KMS-11 (cell line): ENCODE results near the gene TLR5.

Experiments
- H2AFZ ChIP-seq: fragments of 200-600 bp; sonication (generic); 2 replicates; pipeline ENCODE4 v1.6.1; 2016; ENCODE audit warnings: antibody characterized with exemption, mixed run types, low read depth
- H3K27ac ChIP-seq: fragments of 200-600 bp; sonication (generic); 2 replicates; pipeline ENCODE4 v1.6.1; 2016; ENCODE audit warnings: mild to moderate bottlenecking, mixed run types
- H3K27me3 ChIP-seq: fragments of 200-600 bp; sonication (generic); 2 replicates; pipeline ENCODE4 v1.6.1; 2017; ENCODE audit warnings: mild to moderate bottlenecking, low read depth, mixed run types, moderate library complexity; ENCODE audit not compliant: insufficient read depth
- H3K36me3 ChIP-seq: fragments of 200-600 bp; sonication (generic); 2 replicates; pipeline ENCODE4 v1.6.1; 2017; ENCODE audit warnings: mild to moderate bottlenecking, mixed run types; ENCODE audit not compliant: insufficient read depth
- H3K4me1 ChIP-seq: fragments of 200-600 bp; sonication (generic); 2 replicates; pipeline ENCODE4 v1.6.1; 2016; ENCODE audit warnings: mild to moderate bottlenecking, low read depth, mixed run types; ENCODE audit not compliant: poor library complexity, severe bottlenecking
- H3K4me2 ChIP-seq: fragments of 200-600 bp; sonication (generic); 2 replicates; pipeline ENCODE4 v1.7.0; 2016; ENCODE audit warnings: mild to moderate bottlenecking, mixed run types
- H3K4me3 ChIP-seq: fragments of 200-600 bp; sonication (generic); IDR thresholded peaks from 2 replicates; pipeline ENCODE4 v1.6.1; 2017; ENCODE audit warnings: low read depth, low read length, mixed read lengths; ENCODE audit not compliant: insufficient read depth
- H3K79me2 ChIP-seq: fragments of 200-600 bp; sonication (generic); 2 replicates; pipeline ENCODE4 v1.6.1; 2016; ENCODE audit warnings: low read depth, mixed run types; ENCODE audit not compliant: insufficient read depth
- H3K9ac ChIP-seq: fragments of 200-600 bp; sonication (generic); 2 replicates; pipeline ENCODE4 v1.6.1; 2016; ENCODE audit warnings: mild to moderate bottlenecking, mixed run types
- H4K20me1 ChIP-seq: fragments of 200-600 bp; sonication (generic); 2 replicates; pipeline ENCODE4 v1.6.1; 2016; ENCODE audit warnings: mild to moderate bottlenecking, mixed run types; ENCODE audit not compliant: insufficient read depth
- CTCF ChIP-seq: fragments of 200-600 bp; sonication (generic); conservative IDR thresholded peaks from 2 replicates; pipeline ENCODE4 v1.6.1; 2017; ENCODE audit warnings: low read depth, mild to moderate bottlenecking, antibody characterized with exemption, low read length, moderate library complexity, mixed read lengths

The TLR5 gene

GRCh38 chr1:223106856-223107255, 36.2 kb downstream of the TLR5 start:
- H3K9ac ChIP-seq: no peak overlapping the region
- H3K27me3 ChIP-seq: no peaks in the 10 kb centered on the region
- no peaks in the 10 kb centered on the region for H4K20me1 ChIP-seq
- H3K27ac ChIP-seq: no peak overlapping the region
- H3K4me2 ChIP-seq: no peak overlapping the region
- H3K4me1 ChIP-seq: no peaks in the 10 kb centered on the region
- TF ChIP-seq CTCF: no peak
- no peak overlapping the region for H2AFZ ChIP-seq
- H3K79me2 ChIP-seq: no peaks in the 10 kb centered on the region
- no peak overlapping the region for H3K4me3 ChIP-seq
- no peaks in the 10 kb centered on the region for H3K36me3 ChIP-seq

DNA sequence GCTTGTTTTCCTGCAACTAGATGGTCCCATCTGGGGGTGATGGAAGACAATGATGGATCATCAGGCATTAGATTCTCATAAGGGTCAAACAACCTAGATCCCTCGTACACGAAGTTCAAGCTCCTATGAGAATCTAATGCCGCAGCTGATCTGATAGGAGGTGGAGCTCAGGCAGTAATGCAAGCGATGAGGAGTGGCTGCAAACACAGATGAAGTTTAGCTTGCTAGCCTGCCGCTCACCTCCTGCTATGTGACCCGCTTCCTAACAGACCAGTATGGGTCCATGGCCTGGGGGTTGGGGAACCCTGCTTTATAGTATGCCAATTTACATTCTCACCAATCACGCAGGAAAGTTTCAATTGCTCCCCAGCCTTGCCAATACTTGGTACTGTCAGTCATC, 37.5 kb downstream of the TLR5 start:
- Histone ChIP-seq H3K4me1 (no peaks in the 10 kb centered on the region), H3K36me3 (no peaks in the 10 kb centered on the region), H3K4me2 (no peak overlapping the region), H2AFZ (no peak overlapping the region), H3K4me3 (no peak overlapping the region), H3K27ac (no peak overlapping the region), H4K20me1 (no peaks in the 10 kb centered on the region), H3K27me3 (no peaks in the 10 kb centered on the region), H3K79me2 (no peaks in the 10 kb centered on the region), H3K9ac (no peak overlapping the region)
- no peak for TF ChIP-seq CTCF

DNA sequence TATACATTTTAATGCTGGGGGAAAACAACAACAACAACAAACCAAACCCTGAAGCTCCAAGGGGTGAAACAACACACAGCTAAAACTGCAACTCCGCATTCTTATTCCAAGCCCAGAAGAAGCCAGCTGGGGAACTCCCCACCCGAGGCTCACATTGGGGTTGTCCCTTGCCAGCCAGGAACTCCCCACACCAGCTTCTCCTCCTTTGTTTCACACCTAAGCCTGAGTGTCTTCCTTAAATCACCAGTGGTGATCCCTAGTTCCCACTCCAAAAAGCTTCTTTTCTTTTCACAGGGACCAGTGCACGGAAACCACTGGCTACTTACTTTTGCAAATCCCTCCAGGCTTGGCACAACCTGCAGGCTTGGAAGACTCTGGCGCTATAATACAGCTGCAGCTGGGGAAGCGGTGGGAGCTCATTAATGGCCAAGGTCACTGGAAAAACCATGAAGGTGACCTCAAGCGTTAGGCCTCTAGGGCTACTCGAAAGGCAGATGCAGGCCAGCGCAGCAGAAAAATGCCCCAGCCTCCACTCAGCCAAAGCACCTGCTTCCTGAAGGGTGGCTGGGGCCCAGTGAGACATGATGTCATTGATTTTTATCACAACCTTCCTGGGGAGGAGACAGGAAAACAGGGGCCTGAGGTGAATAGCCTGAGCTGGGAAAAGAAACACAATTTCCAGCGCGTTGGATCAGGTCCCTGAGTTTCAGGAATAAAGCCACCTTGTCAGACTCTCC, 40.1 kb downstream of the TLR5 start:
- H2AFZ ChIP-seq: no peak overlapping the region
- H3K36me3 ChIP-seq: no peaks in the 10 kb centered on the region
- no peak overlapping the region for H3K9ac ChIP-seq
- TF ChIP-seq CTCF: no peak
- H3K27ac ChIP-seq: no peak overlapping the region
- H4K20me1 ChIP-seq: no peaks in the 10 kb centered on the region
- no peaks in the 10 kb centered on the region for H3K79me2 ChIP-seq
- no peak overlapping the region for H3K4me3 ChIP-seq
- H3K4me1 ChIP-seq: no peaks in the 10 kb centered on the region
- no peak overlapping the region for H3K4me2 ChIP-seq
- H3K27me3 ChIP-seq: no peaks in the 10 kb centered on the region

DNA sequence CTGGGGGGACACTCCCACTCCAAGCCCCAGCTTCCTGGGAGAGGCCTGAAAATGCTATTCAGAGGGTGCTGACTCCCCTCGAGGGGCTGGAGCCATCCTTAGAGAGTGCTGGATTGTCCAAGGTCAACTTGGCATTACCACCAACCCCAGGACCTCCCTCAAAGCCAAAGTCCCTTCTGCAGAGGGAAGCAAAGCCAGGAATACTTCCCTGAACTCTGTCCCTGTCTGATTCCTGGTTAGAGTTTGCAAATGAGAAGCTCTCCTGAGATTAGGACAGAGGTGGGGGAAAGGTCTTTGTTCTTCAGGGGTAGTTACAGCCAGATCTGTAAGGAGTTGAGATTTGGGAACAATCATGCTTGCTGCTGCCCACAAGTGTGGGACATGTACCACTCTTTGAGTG, 45.3 kb downstream of the TLR5 start:
- H3K4me2 ChIP-seq: no peak overlapping the region
- H2AFZ ChIP-seq: no peak overlapping the region
- no peaks in the 10 kb centered on the region for H3K79me2 ChIP-seq
- no peaks in the 10 kb centered on the region for H3K27me3 ChIP-seq
- no peak overlapping the region for H3K4me3 ChIP-seq
- H4K20me1 ChIP-seq: no peaks in the 10 kb centered on the region
- no peak for TF ChIP-seq CTCF
- H3K4me1 ChIP-seq: no peaks in the 10 kb centered on the region
- H3K9ac ChIP-seq: no peak overlapping the region
- no peaks in the 10 kb centered on the region for H3K36me3 ChIP-seq
- H3K27ac ChIP-seq: no peak overlapping the region
